ENCODE results near the gene HELZ2. TPM values are rescaled to one million over a fixed set of nuclear protein-coding genes. Genes with fewer than 3 reads are reported as not detected.
A peak's percentile ranks its signal among the peaks of the same experiment; 100 is the strongest.

Gene HELZ2
- total and polyA plus RNA-seq, 9 donors, result 1.8 to 19.6 (median 13.0) TPM

- Histone ChIP-seq H3K27me3 (no peaks in the 10 kb centered on the region), H3K27ac (no peak overlapping the region), H3K36me3 (no peaks in the 10 kb centered on the region), H3K9me3 (no peaks in the 10 kb centered on the region), H3K4me3 (peak overlapping the region; percentile 39), H3K4me1 (ENCODE audit: insufficient read depth) (peaks cover 1% of the 10 kb centered on the region)
- 1 to 2% (median 1%) methylated on average over 33 to 37 of the region's 37 CpGs for WGBS, 3 donors
- intact Hi-C loops (cut with DNase I), result loop anchor here in 1 of 4 donors (10.0 kb wide), 1 partner anchor 331 kb away; no protein-coding TSS in a partner anchor
- DNase-seq, result peak; percentile 55 to 85 (median 75)
- TF ChIP-seq POLR2A (IDR thresholded peaks at IDR 0.05) (no peak), EP300 (IDR thresholded peaks at IDR 0.05) (no peak), CTCF (IDR thresholded peaks at IDR 0.05) (no peak)
Observed at GRCh38 chr20:63553251-63553932, 20.6 kb downstream of the HELZ2 start.

- Histone ChIP-seq H3K27ac (no peak overlapping the region), H3K36me3 (no peaks in the 10 kb centered on the region), H3K27me3 (no peaks in the 10 kb centered on the region), H3K9me3 (no peaks in the 10 kb centered on the region), H3K4me3 (no peak overlapping the region), H3K4me1 (ENCODE audit: insufficient read depth) (peaks cover 1% of the 10 kb centered on the region)
- 45 to 54% (median 49%) methylated on average over 15 of the region's 15 CpGs for WGBS, 3 donors
- intact Hi-C loops (cut with DNase I), result loop anchor here in 1 of 4 donors (10.0 kb wide), 1 partner anchor 332 kb away; no protein-coding TSS in a partner anchor
- TF ChIP-seq POLR2A (IDR thresholded peaks at IDR 0.05) (no peak), CTCF (IDR thresholded peaks at IDR 0.05) (no peak), EP300 (IDR thresholded peaks at IDR 0.05) (no peak)
- DNase-seq, result no peak
Observed at GRCh38 chr20:63552481-63553249, 21.4 kb downstream of the HELZ2 start.

- Histone ChIP-seq H3K27me3 (no peaks in the 10 kb centered on the region), H3K4me1 (ENCODE audit: insufficient read depth) (peaks cover 1% of the 10 kb centered on the region), H3K4me3 (no peak overlapping the region), H3K9me3 (no peaks in the 10 kb centered on the region), H3K27ac (no peak overlapping the region), H3K36me3 (no peaks in the 10 kb centered on the region)
- DNase-seq, result no peak
- TF ChIP-seq POLR2A (IDR thresholded peaks at IDR 0.05) (no peak), EP300 (IDR thresholded peaks at IDR 0.05) (no peak), CTCF (IDR thresholded peaks at IDR 0.05) (no peak)
- intact Hi-C loops (cut with DNase I), result loop anchor here in 1 of 4 donors (10.0 kb wide), 1 partner anchor 334 kb away; no protein-coding TSS in a partner anchor
- 24 to 25% (median 25%) methylated on average over 9 of the region's 9 CpGs for WGBS, 3 donors
Observed at GRCh38 chr20:63551068-63551467, 23.0 kb downstream of the HELZ2 start.

- no peak for DNase-seq
- 73 to 86% (median 82%) methylated on average over 15 to 18 of the region's 18 CpGs for WGBS, 3 donors
- no peak overlapping the region for H3K4me3 ChIP-seq
- no peaks in the 10 kb centered on the region for H3K36me3 ChIP-seq
- H3K27ac ChIP-seq, result no peak overlapping the region
- intact Hi-C loops (cut with DNase I), result loop anchor here in 1 of 4 donors (10.0 kb wide), 1 partner anchor 335 kb away; no protein-coding TSS in a partner anchor
- no peaks in the 10 kb centered on the region for H3K27me3 ChIP-seq
- peaks cover 1% of the 10 kb centered on the region for H3K4me1 ChIP-seq (ENCODE audit: insufficient read depth)
- TF ChIP-seq CTCF (IDR thresholded peaks at IDR 0.05), result no peak
- TF ChIP-seq POLR2A (IDR thresholded peaks at IDR 0.05), result no peak
- TF ChIP-seq EP300 (IDR thresholded peaks at IDR 0.05), result no peak
- H3K9me3 ChIP-seq, result no peaks in the 10 kb centered on the region
Observed at GRCh38 chr20:63549679-63550282, 24.3 kb downstream of the HELZ2 start.
